ENCODE data around the gene ACSF3.

The ACSF3 gene

GRCh38 chr16:89104303-89104702 is 10.7 kb downstream of the ACSF3 start:
- H3K4me3 ChIP-seq (ENCODE audit: low read length) = no peak overlapping the region
- DNase-seq (ENCODE audit: low read depth) = no peak
- TF ChIP-seq, protein P1, sequence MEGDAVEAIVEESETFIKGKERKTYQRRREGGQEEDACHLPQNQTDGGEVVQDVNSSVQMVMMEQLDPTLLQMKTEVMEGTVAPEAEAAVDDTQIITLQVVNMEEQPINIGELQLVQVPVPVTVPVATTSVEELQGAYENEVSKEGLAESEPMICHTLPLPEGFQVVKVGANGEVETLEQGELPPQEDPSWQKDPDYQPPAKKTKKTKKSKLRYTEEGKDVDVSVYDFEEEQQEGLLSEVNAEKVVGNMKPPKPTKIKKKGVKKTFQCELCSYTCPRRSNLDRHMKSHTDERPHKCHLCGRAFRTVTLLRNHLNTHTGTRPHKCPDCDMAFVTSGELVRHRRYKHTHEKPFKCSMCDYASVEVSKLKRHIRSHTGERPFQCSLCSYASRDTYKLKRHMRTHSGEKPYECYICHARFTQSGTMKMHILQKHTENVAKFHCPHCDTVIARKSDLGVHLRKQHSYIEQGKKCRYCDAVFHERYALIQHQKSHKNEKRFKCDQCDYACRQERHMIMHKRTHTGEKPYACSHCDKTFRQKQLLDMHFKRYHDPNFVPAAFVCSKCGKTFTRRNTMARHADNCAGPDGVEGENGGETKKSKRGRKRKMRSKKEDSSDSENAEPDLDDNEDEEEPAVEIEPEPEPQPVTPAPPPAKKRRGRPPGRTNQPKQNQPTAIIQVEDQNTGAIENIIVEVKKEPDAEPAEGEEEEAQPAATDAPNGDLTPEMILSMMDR (IDR thresholded peaks at IDR 0.05; ENCODE audit: insufficient read depth, low read depth, low read length, missing control alignments) = no peak

DNA sequence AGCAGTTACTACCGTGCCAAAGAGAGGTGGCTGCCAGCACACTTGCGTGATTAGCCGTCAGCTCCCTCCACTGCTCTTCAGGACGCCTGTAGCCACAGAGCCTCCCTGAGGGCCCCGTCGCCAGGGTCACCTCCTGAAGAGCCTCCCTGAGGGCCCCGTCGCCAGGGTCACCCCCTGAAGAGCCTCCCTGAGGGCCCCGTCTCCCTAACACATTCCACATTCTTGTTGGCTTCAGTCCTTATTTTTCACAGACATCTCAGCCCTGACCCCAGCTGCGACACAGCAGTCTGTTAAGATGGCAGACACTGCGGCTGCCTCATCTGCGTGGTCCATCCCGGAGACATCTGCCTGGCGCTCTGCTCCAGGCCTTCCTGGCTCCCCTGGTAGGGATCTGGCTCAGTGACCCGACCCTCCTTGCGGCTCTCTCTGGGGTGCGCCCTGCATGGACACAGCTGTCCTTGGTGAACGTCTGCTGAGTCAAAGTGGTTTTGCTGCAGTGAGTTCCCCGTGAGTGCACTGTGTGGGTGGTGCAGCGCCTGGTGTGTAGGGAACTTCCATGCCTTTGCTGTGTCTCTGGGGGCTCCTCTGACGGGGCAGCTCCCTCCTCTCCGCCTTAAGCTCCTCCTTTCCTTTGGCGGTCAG is 11.4 kb downstream of the ACSF3 start:
- no peak overlapping the region for H3K4me3 ChIP-seq (ENCODE audit: low read length)
- TF ChIP-seq, protein P1 (IDR thresholded peaks at IDR 0.05; ENCODE audit: insufficient read depth, low read depth, low read length, missing control alignments) = no peak
- DNase-seq (ENCODE audit: low read depth) = no peak

- no peak overlapping the region for H3K4me3 ChIP-seq (ENCODE audit: low read length)
- peak; percentile 17 for DNase-seq (ENCODE audit: low read depth)
- TF ChIP-seq, protein P1 (IDR thresholded peaks at IDR 0.05; ENCODE audit: insufficient read depth, low read depth, low read length, missing control alignments) = no peak
Observed at GRCh38 chr16:89105599-89106151, 12.0 kb downstream of the ACSF3 start.

DNA sequence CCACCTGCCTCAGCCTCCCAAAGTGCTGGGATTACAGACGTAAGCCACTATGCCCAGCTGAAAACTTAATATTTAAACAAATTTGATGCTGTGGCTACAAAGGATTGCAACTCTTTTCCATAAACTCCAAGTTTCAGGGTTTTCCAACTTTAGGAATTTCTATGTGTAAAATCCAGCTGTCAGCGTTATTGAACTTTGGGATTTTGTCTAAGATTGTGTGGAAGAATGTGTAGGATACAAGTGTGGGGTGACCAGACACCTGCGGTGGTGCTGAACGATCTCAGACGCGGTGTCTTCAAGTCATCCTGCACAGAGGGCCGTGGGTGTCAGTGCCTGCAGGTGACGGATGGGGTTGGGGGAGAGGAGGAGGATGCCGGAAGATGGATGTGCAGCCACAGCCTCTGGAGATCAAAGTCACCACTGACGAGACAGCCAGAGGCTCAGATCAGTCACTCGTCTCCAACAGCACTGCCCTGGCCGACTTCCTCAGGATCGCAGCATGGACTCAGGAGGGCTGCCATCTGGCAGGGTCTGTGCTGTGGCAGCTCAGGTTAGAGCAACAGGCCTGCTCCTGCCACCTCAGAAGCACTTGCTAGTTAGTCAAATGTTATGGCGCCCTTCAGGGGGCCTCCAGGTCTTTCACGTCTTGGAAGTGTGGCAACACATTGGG is 13.0 kb downstream of the ACSF3 start:
- no peak overlapping the region for H3K4me3 ChIP-seq (ENCODE audit: low read length)
- no peak for DNase-seq (ENCODE audit: low read depth)
- TF ChIP-seq, protein P1 (IDR thresholded peaks at IDR 0.05; ENCODE audit: insufficient read depth, low read depth, low read length, missing control alignments) = no peak

GRCh38 chr16:89107203-89107582 is 13.5 kb downstream of the ACSF3 start:
- TF ChIP-seq, protein P1 (IDR thresholded peaks at IDR 0.05; ENCODE audit: insufficient read depth, low read depth, low read length, missing control alignments) = no peak
- DNase-seq (ENCODE audit: low read depth) = no peak

DNA sequence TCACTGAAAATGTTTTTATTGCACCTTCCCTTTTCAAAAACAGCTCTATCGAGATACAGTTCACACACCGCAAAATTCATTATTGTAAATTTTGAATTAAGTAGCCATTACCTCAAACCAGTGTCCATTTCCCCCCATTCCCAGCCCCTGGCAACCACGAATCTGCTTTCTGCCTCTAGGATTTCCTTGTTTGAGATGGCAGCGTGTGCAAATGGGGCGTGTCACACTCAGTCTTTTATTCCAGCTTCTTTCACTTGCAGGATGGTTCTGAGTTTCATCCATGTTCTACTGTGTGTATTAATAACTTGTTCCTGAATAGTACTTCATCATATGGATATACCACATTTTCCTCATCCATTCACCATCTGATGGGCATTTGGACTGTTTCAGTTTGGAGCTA is 14.8 kb downstream of the ACSF3 start:
- no peak for DNase-seq (ENCODE audit: low read depth)
- H3K4me3 ChIP-seq (ENCODE audit: low read length) = no peak overlapping the region
- TF ChIP-seq, protein P1 (IDR thresholded peaks at IDR 0.05; ENCODE audit: insufficient read depth, low read depth, low read length, missing control alignments) = no peak

More at GRCh38 chr16:89107203-89107582, 13.5 kb downstream of the ACSF3 start:
- H3K4me3 ChIP-seq (ENCODE audit: low read length) = no peak overlapping the region

Data from epithelial cell of esophagus (primary cell).